GM23338 (cell line): Measurements from ENCODE around the gene DYNLT2B. TPM values are rescaled to one million over a fixed set of nuclear protein-coding genes. Genes with fewer than 3 reads are reported as not detected.

Source experiments
- ATAC-seq: fragments of 200-7000 bp; cut with Tn5 transposase; 3 replicates; pipeline ENCODE4 v1.9.1; 2020
- DNase-seq: peaks from one replicate; pipeline ENCODE4 v3.0.0-alpha.2; 2015; ENCODE audit warnings: low spot score
- H2AFZ ChIP-seq: fragments of 200-600 bp; sonication (generic); 2 replicates; pipeline ENCODE4 v1.8.0; 2016; ENCODE audit warnings: antibody characterized with exemption, mild to moderate bottlenecking, moderate library complexity
- H3F3A ChIP-seq: fragments of 200-600 bp; sonication (generic); replicated peaks from 2 replicates; pipeline ENCODE4 v1.8.0; 2017; ENCODE audit warnings: antibody characterized with exemption, mixed run types, low read depth
- H3K27ac ChIP-seq: fragments of 200-600 bp; sonication (generic); 2 replicates; pipeline ENCODE4 v1.6.1; 2016; ENCODE audit warnings: low read depth
- H3K27me3 ChIP-seq: fragments of 200-600 bp; sonication (generic); 2 replicates; pipeline ENCODE4 v1.8.0; 2016; ENCODE audit warnings: mild to moderate bottlenecking, mixed run types, moderate library complexity; ENCODE audit not compliant: insufficient read depth
- H3K36me3 ChIP-seq: fragments of 200-600 bp; sonication (generic); 2 replicates; pipeline ENCODE4 v1.8.0; 2016; ENCODE audit warnings: mild to moderate bottlenecking; ENCODE audit not compliant: insufficient read depth
- H3K4me1 ChIP-seq: fragments of 200-600 bp; sonication (generic); 2 replicates; pipeline ENCODE4 v1.8.0; 2016; ENCODE audit warnings: mild to moderate bottlenecking, moderate library complexity; ENCODE audit not compliant: insufficient read depth
- H3K4me2 ChIP-seq: fragments of 200-600 bp; sonication (generic); 2 replicates; pipeline ENCODE4 v1.7.1; 2017; ENCODE audit warnings: mixed run types
- H3K4me3 ChIP-seq: fragments of 200-600 bp; sonication (generic); 2 replicates; pipeline ENCODE4 v1.6.1; 2016; ENCODE audit warnings: mixed run types
- H3K79me2 ChIP-seq: fragments of 200-600 bp; sonication (generic); replicated peaks from 2 replicates; pipeline ENCODE4 v1.8.0; 2017; ENCODE audit warnings: mild to moderate bottlenecking; ENCODE audit not compliant: insufficient read depth
- H3K9me2 ChIP-seq: fragments of 200-600 bp; sonication (generic); 2 replicates; pipeline ENCODE4 v1.8.0; 2017; ENCODE audit not compliant: insufficient read depth
- H4K20me1 ChIP-seq: fragments of 200-600 bp; sonication (generic); replicated peaks from 2 replicates; pipeline ENCODE4 v1.8.0; 2017; ENCODE audit warnings: mild to moderate bottlenecking; ENCODE audit not compliant: insufficient read depth
- H3K27ac Mint-ChIP-seq: 2 replicates; pipeline ENCODE4 v1.8.0; 2020; ENCODE audit warnings: inconsistent platforms, mild to moderate bottlenecking, moderate library complexity, mixed read lengths
- H3K27me3 Mint-ChIP-seq: 3 replicates; pipeline ENCODE4 v1.8.0; 2022; ENCODE audit warnings: low read depth, mild to moderate bottlenecking, moderate library complexity, mixed read lengths, inconsistent platforms; ENCODE audit not compliant: insufficient read depth, poor library complexity
- H3K36me3 Mint-ChIP-seq: 3 replicates; pipeline ENCODE4 v1.8.0; 2021; ENCODE audit warnings: low read depth, mild to moderate bottlenecking, inconsistent platforms, moderate library complexity, mixed read lengths
- H3K4me1 Mint-ChIP-seq: 3 replicates; pipeline ENCODE4 v1.8.0; 2020; ENCODE audit warnings: mild to moderate bottlenecking, inconsistent platforms, mixed read lengths
- H3K4me3 Mint-ChIP-seq: 3 replicates; pipeline ENCODE4 v1.8.0; 2021; ENCODE audit warnings: moderate library complexity, mild to moderate bottlenecking, inconsistent platforms, mixed read lengths
- H3K9me3 Mint-ChIP-seq: 3 replicates; pipeline ENCODE4 v1.8.0; 2020; ENCODE audit warnings: moderate library complexity, mild to moderate bottlenecking, inconsistent platforms, mixed read lengths
- EZH2 ChIP-seq: fragments of 200-600 bp; sonication (generic); IDR thresholded peaks from one replicate; pipeline ENCODE4 v1.8.0; 2017; ENCODE audit warnings: antibody characterized with exemption, mild to moderate bottlenecking, low read depth; ENCODE audit not compliant: unreplicated experiment
- EZH2phosphoT487 ChIP-seq: fragments of 200-600 bp; sonication (generic); IDR thresholded peaks from one replicate; pipeline ENCODE4 v1.8.1; 2018; ENCODE audit warnings: antibody characterized with exemption; ENCODE audit not compliant: unreplicated experiment
- NANOG ChIP-seq: IDR thresholded peaks from 2 replicates; pipeline ENCODE4 v1.6.1; 2016; ENCODE audit warnings: antibody characterized with exemption, borderline replicate concordance
- POLR2AphosphoS5 ChIP-seq: IDR thresholded peaks from 2 replicates; pipeline ENCODE4 v1.6.1; 2016; ENCODE audit warnings: antibody characterized with exemption, low read depth
- ZNF114 ChIP-seq: fragments of 250-450 bp; sonication (Bioruptor Pico); IDR thresholded peaks from 2 replicates; pipeline ENCODE4 v1.5.0; 2020; ENCODE audit warnings: mild to moderate bottlenecking, moderate library complexity
- ZNF331 ChIP-seq: fragments of 250-450 bp; sonication (Bioruptor Pico); IDR thresholded peaks from 2 replicates; pipeline ENCODE4 v1.5.0; 2020; ENCODE audit warnings: low read depth, mild to moderate bottlenecking, moderate library complexity
- polyA plus RNA-seq: library from polyadenylated mRNA; unstranded; fragments of >200 nt; fragmentation: Nextera tagmentation; extraction: Ambion mirVana; gene quantifications from 2 replicates; pipeline ENCODE4 v1.2.1, GENCODE V29; 2016
- total RNA-seq: library from RNA; depleted of rRNA; stranded (reverse); fragments of >200 nt; shearing (Covaris generic); gene quantifications from 2 replicates; pipeline ENCODE4 v1.2.3, GENCODE V29; 2014
- TF ChIP-seq, protein P1 (sequence below): fragments of 250-450 bp; sonication (Bioruptor Pico); IDR thresholded peaks from 2 replicates; pipeline ENCODE4 v1.5.0; 2020; ENCODE audit warnings: mild to moderate bottlenecking, moderate library complexity
- TF ChIP-seq, protein P2 (sequence below): IDR thresholded peaks from 2 replicates; pipeline ENCODE4 v1.6.1; 2016; ENCODE audit warnings: antibody characterized with exemption
- TF ChIP-seq, protein P3 (sequence below), 2 experiments: fragments of 200-600 bp in 1 of 2; sonication (generic) in 1 of 2; conservative IDR thresholded peaks; 2 replicates each; pipeline versions ENCODE4 v1.5.1 to v1.6.1; 2016 to 2017; ENCODE audit warnings: antibody characterized with exemption in 2 of 2, low read depth in 2 of 2, mild to moderate bottlenecking in 2 of 2, moderate library complexity in 1 of 2
- TF ChIP-seq, protein P4 (sequence below): IDR thresholded peaks from one replicate; pipeline ENCODE4 v1.6.1; 2018; ENCODE audit warnings: antibody characterized with exemption; ENCODE audit not compliant: unreplicated experiment

The DYNLT2B gene
- total and polyA plus RNA-seq, 2 experiments from 2014 or later = 11.3 to 42.7 TPM

DNA sequence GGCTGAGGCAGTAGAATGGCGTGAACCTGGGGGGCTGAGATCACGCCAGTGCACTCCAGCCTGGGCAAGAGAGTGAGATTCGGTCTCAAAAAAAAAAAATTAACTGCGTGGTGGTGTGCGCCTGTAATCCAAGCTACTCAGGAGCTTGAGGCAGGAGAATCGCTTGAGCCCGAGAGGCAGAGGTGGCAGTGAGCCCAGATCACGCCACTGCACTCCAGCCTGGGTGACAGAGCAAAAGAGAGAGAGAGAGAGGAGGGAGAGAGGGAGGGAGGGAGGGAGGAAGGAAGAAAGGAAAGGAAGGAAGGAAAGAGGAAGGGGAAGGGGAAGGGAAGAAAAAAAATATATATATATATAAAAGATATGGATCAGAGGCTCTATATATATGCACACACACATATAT, 14.1 kb upstream of the DYNLT2B start:
- no peaks in the 10 kb centered on the region for H4K20me1 ChIP-seq
- no peak overlapping the region for H3K27ac ChIP-seq
- H3K4me1 ChIP-seq = peaks cover 3% of the 10 kb centered on the region; the same call in 1 of the 2 replicates
- peaks cover 7% of the 10 kb centered on the region; the same call in 2 of the 3 replicates for H3K4me1 Mint-ChIP-seq
- no peaks in the 10 kb centered on the region; the same call in 2 of the 3 replicates for H3K9me3 Mint-ChIP-seq
- H3K36me3 Mint-ChIP-seq = no peaks in the 10 kb centered on the region
- no peaks in the 10 kb centered on the region for H3K27me3 ChIP-seq
- no peaks in the 10 kb centered on the region for H3K36me3 ChIP-seq
- DNase-seq (no peak), ATAC-seq (no peak)
- H3K4me2 ChIP-seq = no peak overlapping the region
- H2AFZ ChIP-seq = no peak overlapping the region
- H3K4me3 ChIP-seq = no peak overlapping the region
- H3K79me2 ChIP-seq = no peaks in the 10 kb centered on the region
- no peak overlapping the region for H3K4me3 Mint-ChIP-seq
- TF ChIP-seq EZH2phosphoT487 (no peak), ZNF114 (CRISPR knock-in tag) (no peak), ZNF331 (CRISPR knock-in tag) (no peak), NANOG (no peak), POLR2AphosphoS5 (no peak), EZH2 (no peak)
- TF ChIP-seq, protein P1, sequence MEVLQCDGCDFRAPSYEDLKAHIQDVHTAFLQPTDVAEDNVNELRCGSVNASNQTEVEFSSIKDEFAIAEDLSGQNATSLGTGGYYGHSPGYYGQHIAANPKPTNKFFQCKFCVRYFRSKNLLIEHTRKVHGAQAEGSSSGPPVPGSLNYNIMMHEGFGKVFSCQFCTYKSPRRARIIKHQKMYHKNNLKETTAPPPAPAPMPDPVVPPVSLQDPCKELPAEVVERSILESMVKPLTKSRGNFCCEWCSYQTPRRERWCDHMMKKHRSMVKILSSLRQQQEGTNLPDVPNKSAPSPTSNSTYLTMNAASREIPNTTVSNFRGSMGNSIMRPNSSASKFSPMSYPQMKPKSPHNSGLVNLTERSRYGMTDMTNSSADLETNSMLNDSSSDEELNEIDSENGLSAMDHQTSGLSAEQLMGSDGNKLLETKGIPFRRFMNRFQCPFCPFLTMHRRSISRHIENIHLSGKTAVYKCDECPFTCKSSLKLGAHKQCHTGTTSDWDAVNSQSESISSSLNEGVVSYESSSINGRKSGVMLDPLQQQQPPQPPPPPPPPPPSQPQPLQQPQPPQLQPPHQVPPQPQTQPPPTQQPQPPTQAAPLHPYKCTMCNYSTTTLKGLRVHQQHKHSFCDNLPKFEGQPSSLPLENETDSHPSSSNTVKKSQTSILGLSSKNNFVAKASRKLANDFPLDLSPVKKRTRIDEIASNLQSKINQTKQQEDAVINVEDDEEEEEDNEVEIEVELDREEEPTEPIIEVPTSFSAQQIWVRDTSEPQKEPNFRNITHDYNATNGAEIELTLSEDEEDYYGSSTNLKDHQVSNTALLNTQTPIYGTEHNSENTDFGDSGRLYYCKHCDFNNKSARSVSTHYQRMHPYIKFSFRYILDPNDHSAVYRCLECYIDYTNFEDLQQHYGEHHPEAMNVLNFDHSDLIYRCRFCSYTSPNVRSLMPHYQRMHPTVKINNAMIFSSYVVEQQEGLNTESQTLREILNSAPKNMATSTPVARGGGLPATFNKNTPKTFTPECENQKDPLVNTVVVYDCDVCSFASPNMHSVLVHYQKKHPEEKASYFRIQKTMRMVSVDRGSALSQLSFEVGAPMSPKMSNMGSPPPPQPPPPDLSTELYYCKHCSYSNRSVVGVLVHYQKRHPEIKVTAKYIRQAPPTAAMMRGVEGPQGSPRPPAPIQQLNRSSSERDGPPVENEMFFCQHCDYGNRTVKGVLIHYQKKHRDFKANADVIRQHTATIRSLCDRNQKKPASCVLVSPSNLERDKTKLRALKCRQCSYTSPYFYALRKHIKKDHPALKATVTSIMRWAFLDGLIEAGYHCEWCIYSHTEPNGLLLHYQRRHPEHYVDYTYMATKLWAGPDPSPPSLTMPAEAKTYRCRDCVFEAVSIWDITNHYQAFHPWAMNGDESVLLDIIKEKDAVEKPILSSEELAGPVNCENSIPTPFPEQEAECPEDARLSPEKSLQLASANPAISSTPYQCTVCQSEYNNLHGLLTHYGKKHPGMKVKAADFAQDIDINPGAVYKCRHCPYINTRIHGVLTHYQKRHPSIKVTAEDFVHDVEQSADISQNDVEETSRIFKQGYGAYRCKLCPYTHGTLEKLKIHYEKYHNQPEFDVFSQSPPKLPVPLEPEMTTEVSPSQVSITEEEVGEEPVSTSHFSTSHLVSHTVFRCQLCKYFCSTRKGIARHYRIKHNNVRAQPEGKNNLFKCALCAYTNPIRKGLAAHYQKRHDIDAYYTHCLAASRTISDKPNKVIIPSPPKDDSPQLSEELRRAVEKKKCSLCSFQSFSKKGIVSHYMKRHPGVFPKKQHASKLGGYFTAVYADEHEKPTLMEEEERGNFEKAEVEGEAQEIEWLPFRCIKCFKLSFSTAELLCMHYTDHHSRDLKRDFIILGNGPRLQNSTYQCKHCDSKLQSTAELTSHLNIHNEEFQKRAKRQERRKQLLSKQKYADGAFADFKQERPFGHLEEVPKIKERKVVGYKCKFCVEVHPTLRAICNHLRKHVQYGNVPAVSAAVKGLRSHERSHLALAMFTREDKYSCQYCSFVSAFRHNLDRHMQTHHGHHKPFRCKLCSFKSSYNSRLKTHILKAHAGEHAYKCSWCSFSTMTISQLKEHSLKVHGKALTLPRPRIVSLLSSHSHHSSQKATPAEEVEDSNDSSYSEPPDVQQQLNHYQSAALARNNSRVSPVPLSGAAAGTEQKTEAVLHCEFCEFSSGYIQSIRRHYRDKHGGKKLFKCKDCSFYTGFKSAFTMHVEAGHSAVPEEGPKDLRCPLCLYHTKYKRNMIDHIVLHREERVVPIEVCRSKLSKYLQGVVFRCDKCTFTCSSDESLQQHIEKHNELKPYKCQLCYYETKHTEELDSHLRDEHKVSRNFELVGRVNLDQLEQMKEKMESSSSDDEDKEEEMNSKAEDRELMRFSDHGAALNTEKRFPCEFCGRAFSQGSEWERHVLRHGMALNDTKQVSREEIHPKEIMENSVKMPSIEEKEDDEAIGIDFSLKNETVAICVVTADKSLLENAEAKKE (CRISPR knock-in tag) = no peak
- TF ChIP-seq, protein P2, sequence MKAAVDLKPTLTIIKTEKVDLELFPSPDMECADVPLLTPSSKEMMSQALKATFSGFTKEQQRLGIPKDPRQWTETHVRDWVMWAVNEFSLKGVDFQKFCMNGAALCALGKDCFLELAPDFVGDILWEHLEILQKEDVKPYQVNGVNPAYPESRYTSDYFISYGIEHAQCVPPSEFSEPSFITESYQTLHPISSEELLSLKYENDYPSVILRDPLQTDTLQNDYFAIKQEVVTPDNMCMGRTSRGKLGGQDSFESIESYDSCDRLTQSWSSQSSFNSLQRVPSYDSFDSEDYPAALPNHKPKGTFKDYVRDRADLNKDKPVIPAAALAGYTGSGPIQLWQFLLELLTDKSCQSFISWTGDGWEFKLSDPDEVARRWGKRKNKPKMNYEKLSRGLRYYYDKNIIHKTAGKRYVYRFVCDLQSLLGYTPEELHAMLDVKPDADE = no peak
- TF ChIP-seq, protein P3, sequence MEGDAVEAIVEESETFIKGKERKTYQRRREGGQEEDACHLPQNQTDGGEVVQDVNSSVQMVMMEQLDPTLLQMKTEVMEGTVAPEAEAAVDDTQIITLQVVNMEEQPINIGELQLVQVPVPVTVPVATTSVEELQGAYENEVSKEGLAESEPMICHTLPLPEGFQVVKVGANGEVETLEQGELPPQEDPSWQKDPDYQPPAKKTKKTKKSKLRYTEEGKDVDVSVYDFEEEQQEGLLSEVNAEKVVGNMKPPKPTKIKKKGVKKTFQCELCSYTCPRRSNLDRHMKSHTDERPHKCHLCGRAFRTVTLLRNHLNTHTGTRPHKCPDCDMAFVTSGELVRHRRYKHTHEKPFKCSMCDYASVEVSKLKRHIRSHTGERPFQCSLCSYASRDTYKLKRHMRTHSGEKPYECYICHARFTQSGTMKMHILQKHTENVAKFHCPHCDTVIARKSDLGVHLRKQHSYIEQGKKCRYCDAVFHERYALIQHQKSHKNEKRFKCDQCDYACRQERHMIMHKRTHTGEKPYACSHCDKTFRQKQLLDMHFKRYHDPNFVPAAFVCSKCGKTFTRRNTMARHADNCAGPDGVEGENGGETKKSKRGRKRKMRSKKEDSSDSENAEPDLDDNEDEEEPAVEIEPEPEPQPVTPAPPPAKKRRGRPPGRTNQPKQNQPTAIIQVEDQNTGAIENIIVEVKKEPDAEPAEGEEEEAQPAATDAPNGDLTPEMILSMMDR (conservative IDR thresholded peaks at IDR 0.05; ENCODE audit: low read depth in 2 of 2) = no peak
- TF ChIP-seq, protein P4, sequence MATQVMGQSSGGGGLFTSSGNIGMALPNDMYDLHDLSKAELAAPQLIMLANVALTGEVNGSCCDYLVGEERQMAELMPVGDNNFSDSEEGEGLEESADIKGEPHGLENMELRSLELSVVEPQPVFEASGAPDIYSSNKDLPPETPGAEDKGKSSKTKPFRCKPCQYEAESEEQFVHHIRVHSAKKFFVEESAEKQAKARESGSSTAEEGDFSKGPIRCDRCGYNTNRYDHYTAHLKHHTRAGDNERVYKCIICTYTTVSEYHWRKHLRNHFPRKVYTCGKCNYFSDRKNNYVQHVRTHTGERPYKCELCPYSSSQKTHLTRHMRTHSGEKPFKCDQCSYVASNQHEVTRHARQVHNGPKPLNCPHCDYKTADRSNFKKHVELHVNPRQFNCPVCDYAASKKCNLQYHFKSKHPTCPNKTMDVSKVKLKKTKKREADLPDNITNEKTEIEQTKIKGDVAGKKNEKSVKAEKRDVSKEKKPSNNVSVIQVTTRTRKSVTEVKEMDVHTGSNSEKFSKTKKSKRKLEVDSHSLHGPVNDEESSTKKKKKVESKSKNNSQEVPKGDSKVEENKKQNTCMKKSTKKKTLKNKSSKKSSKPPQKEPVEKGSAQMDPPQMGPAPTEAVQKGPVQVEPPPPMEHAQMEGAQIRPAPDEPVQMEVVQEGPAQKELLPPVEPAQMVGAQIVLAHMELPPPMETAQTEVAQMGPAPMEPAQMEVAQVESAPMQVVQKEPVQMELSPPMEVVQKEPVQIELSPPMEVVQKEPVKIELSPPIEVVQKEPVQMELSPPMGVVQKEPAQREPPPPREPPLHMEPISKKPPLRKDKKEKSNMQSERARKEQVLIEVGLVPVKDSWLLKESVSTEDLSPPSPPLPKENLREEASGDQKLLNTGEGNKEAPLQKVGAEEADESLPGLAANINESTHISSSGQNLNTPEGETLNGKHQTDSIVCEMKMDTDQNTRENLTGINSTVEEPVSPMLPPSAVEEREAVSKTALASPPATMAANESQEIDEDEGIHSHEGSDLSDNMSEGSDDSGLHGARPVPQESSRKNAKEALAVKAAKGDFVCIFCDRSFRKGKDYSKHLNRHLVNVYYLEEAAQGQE = no peak
- 0 out of 2 replicates have a peak, but pooled peaks cover 3% of the 10 kb centered on the region for H3F3A ChIP-seq
- peaks cover 4% of the 10 kb centered on the region for H3K27me3 Mint-ChIP-seq
- no peak overlapping the region for H3K27ac Mint-ChIP-seq
- H3K9me2 ChIP-seq = no peaks in the 10 kb centered on the region
